Progenitor cell of endocrine pancreas (in vitro differentiated cells): ENCODE results near the gene SDSL. TPM values are rescaled to one million over a fixed set of nuclear protein-coding genes. Genes with fewer than 3 reads are reported as not detected.
A peak's percentile ranks its signal among the peaks of the same experiment; 100 is the strongest.

Source experiments
- DNase-seq: peaks from one replicate; pipeline ENCODE4 v3.0.0; 2021; ENCODE audit warnings: low spot score; ENCODE audit not compliant: unreplicated experiment
- H3K27ac Mint-ChIP-seq: 2 replicates; pipeline ENCODE4 v1.8.0; 2021; ENCODE audit warnings: mild to moderate bottlenecking, moderate library complexity, mixed read lengths
- H3K27me3 Mint-ChIP-seq: 2 replicates; pipeline ENCODE4 v1.8.0; 2021; ENCODE audit warnings: mixed read lengths
- H3K36me3 Mint-ChIP-seq: 2 replicates; pipeline ENCODE4 v1.8.0; 2022; ENCODE audit warnings: mixed read lengths; ENCODE audit not compliant: insufficient read depth
- H3K4me1 Mint-ChIP-seq: 2 replicates; pipeline ENCODE4 v1.8.0; 2021; ENCODE audit warnings: low read depth, mixed read lengths
- H3K4me3 Mint-ChIP-seq: 2 replicates; pipeline ENCODE4 v1.8.0; 2021; ENCODE audit warnings: low read depth, mild to moderate bottlenecking, moderate library complexity, mixed read lengths
- H3K9me3 Mint-ChIP-seq: 2 replicates; pipeline ENCODE4 v1.8.0; 2021; ENCODE audit warnings: low read depth, mixed read lengths
- total RNA-seq: library from RNA; stranded (reverse); gene quantifications from 2 replicates; pipeline ENCODE4 v1.2.1, GENCODE V29; 2021
- TF ChIP-seq, protein P1 (sequence below): fragments of 200-600 bp; sonication (generic); IDR thresholded peaks from one replicate; pipeline ENCODE4 v1.5.0; 2021; ENCODE audit warnings: antibody characterized with exemption, mild to moderate bottlenecking; ENCODE audit not compliant: unreplicated experiment

The SDSL gene
- total RNA-seq, 1 donor from 2014 or later, result 17.2 TPM

- Mint-ChIP-seq H3K9me3 (no peaks in the 10 kb centered on the region), H3K36me3 (no peaks in the 10 kb centered on the region), H3K27ac (no peak overlapping the region), H3K27me3 (peaks cover 4% of the 10 kb centered on the region), H3K4me3 (no peak overlapping the region), H3K4me1 (no peaks in the 10 kb centered on the region)
- TF ChIP-seq, protein P1, sequence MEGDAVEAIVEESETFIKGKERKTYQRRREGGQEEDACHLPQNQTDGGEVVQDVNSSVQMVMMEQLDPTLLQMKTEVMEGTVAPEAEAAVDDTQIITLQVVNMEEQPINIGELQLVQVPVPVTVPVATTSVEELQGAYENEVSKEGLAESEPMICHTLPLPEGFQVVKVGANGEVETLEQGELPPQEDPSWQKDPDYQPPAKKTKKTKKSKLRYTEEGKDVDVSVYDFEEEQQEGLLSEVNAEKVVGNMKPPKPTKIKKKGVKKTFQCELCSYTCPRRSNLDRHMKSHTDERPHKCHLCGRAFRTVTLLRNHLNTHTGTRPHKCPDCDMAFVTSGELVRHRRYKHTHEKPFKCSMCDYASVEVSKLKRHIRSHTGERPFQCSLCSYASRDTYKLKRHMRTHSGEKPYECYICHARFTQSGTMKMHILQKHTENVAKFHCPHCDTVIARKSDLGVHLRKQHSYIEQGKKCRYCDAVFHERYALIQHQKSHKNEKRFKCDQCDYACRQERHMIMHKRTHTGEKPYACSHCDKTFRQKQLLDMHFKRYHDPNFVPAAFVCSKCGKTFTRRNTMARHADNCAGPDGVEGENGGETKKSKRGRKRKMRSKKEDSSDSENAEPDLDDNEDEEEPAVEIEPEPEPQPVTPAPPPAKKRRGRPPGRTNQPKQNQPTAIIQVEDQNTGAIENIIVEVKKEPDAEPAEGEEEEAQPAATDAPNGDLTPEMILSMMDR, result no peak
- DNase-seq, result no peak
Measured at GRCh38 chr12:113396828-113397496, 25.2 kb upstream of the SDSL start.

DNA sequence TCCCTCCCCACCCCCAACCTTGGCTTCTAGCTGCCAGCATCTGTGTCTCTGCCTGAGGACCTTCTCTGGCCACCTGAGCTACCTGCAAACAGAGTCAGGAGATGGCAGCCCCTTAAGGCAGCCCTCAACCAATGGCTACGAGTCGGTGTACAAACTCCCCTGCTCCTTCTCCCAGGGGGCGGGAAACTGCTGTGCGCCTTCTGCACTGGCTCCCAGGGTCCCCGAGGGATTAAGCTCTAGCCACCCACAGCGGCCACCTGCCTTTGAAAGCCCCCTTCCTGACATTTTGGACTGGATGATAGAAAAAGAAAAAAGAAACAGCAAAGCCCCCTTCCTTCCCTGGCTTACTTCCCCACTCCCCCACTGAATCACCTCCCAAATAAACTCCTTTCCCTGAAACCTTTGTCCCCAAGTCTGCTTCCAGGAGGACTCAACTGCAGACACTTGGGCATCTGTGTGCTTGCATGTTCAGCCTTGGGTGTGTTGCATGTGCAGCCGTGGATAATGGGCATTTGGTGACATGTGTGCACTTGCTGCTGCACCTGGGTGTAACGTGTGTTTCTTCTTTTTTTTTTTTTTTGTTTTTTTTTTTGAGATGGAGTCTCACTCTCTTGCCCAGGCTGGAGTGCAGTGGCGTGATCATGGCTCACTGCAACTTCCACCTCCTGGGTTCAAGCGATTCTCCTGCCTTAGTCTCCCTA lies 24.5 kb upstream of the SDSL start:
- H3K27me3 Mint-ChIP-seq, result peaks cover 4% of the 10 kb centered on the region
- no peaks in the 10 kb centered on the region for H3K4me1 Mint-ChIP-seq
- H3K27ac Mint-ChIP-seq, result peak overlapping the region; percentile 26
- DNase-seq, result no peak
- TF ChIP-seq, protein P1, result no peak
- no peak overlapping the region for H3K4me3 Mint-ChIP-seq
- no peaks in the 10 kb centered on the region for H3K9me3 Mint-ChIP-seq
- no peaks in the 10 kb centered on the region for H3K36me3 Mint-ChIP-seq

GRCh38 chr12:113398346-113399290 lies 23.6 kb upstream of the SDSL start:
- H3K27ac Mint-ChIP-seq, result no peak overlapping the region
- TF ChIP-seq, protein P1, result no peak
- H3K27me3 Mint-ChIP-seq, result peaks cover 4% of the 10 kb centered on the region
- no peak overlapping the region for H3K4me3 Mint-ChIP-seq
- H3K9me3 Mint-ChIP-seq, result no peaks in the 10 kb centered on the region
- DNase-seq, result no peak
- H3K4me1 Mint-ChIP-seq, result no peaks in the 10 kb centered on the region
- no peaks in the 10 kb centered on the region for H3K36me3 Mint-ChIP-seq

DNA sequence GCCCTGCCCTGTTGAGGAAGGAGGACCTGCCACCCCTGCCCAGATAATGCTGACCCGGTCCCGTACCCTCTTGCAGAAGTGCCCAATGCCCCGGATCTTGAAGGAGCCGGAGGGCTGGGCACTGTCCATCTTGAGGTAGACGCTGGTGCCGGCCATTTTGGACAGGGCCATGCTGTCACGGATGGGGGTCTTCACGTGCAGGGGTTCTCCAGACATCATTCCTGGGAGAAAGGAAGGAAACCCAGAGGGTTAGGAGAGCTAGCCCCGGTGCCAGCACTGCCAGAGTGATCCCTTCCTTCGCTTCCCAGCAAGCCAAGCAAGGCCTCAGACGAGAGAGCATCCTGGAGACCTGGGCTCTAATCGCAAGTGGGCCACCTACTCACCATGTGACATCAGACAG lies 22.7 kb upstream of the SDSL start:
- no peak for DNase-seq
- H3K36me3 Mint-ChIP-seq, result no peaks in the 10 kb centered on the region
- TF ChIP-seq, protein P1, result no peak
- H3K27ac Mint-ChIP-seq, result no peak overlapping the region
- H3K4me3 Mint-ChIP-seq, result no peak overlapping the region
- H3K4me1 Mint-ChIP-seq, result peaks cover 1% of the 10 kb centered on the region
- H3K9me3 Mint-ChIP-seq, result no peaks in the 10 kb centered on the region
- peaks cover 4% of the 10 kb centered on the region for H3K27me3 Mint-ChIP-seq

DNA sequence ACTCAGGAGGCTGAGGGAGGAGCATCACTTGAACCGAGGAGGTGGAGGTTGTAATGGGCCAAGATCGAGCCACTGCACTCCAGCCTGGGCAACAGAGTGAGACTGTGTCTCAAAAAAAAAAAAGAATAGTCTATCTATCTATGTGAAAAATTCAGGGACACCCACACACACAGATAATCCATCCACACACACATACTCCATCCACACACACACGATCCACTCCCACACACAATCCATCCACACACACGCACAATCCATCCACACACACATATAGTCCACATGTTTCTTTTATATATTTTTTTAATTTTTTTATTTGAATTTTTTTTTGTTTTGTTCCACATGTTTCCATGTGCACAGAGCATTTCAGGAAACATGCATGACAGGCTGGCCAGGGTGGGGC lies 21.8 kb upstream of the SDSL start:
- Mint-ChIP-seq H3K4me1 (peaks cover 2% of the 10 kb centered on the region), H3K27ac (no peak overlapping the region), H3K4me3 (no peak overlapping the region), H3K36me3 (no peaks in the 10 kb centered on the region), H3K27me3 (peaks cover 4% of the 10 kb centered on the region), H3K9me3 (no peaks in the 10 kb centered on the region)
- DNase-seq, result no peak
- TF ChIP-seq, protein P1, result no peak
